ENCODE data around the gene CAVIN3.

Gene CAVIN3

GRCh38 chr11:6321961-6322362 lies 1.7 kb upstream of the CAVIN3 start:
- TF ChIP-seq, protein P1, sequence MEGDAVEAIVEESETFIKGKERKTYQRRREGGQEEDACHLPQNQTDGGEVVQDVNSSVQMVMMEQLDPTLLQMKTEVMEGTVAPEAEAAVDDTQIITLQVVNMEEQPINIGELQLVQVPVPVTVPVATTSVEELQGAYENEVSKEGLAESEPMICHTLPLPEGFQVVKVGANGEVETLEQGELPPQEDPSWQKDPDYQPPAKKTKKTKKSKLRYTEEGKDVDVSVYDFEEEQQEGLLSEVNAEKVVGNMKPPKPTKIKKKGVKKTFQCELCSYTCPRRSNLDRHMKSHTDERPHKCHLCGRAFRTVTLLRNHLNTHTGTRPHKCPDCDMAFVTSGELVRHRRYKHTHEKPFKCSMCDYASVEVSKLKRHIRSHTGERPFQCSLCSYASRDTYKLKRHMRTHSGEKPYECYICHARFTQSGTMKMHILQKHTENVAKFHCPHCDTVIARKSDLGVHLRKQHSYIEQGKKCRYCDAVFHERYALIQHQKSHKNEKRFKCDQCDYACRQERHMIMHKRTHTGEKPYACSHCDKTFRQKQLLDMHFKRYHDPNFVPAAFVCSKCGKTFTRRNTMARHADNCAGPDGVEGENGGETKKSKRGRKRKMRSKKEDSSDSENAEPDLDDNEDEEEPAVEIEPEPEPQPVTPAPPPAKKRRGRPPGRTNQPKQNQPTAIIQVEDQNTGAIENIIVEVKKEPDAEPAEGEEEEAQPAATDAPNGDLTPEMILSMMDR (IDR thresholded peaks at IDR 0.05; ENCODE audit: low read depth, low read length, missing control alignments): no peak
- H3K27me3 ChIP-seq (replicated peaks): no peaks in the 10 kb centered on the region
- H3K27ac ChIP-seq: peak overlapping the region; percentile 99
- DNase-seq: peak; percentile 11
- peaks cover 2% of the 10 kb centered on the region for H3K36me3 ChIP-seq (replicated peaks)
- in situ Hi-C loops (cut with HindIII; ENCODE audit: low pct_ligation_motif_present, low sequenced_read_pairs): no loop called here
- no peak overlapping the region for H3K4me3 ChIP-seq (ENCODE audit: low read depth, low read length)

DNA sequence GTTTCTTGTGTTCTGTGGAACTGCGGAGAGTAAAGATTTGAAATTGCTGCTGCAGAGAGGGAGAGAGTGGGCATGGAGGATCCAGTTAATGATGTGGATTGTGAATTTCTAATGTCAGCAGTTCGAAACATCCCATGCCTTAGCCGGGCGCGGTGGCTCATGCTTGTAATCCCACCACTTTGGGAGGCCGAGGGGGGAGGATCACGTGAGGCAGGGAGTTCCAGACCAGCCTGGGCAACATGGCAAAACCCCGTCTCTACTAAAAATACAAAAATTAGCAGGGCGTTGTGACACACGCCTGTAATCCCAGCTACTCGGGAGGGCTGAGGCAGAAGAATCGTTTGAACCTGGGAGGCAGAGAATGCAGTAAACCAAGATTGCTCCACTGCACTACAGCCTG lies 1.1 kb upstream of the CAVIN3 start:
- Histone ChIP-seq H3K27ac (peak overlapping the region; percentile 99), H3K4me3 (ENCODE audit: low read depth, low read length) (no peak overlapping the region), H3K36me3 (replicated peaks) (peaks cover 2% of the 10 kb centered on the region), H3K27me3 (replicated peaks) (no peaks in the 10 kb centered on the region)
- in situ Hi-C loops (cut with HindIII; ENCODE audit: low pct_ligation_motif_present, low sequenced_read_pairs): no loop called here
- no peak for DNase-seq
- TF ChIP-seq, protein P1 (IDR thresholded peaks at IDR 0.05; ENCODE audit: low read depth, low read length, missing control alignments): no peak

GRCh38 chr11:6319704-6320410 lies 444 bp downstream of the CAVIN3 start:
- TF ChIP-seq, protein P1 (IDR thresholded peaks at IDR 0.05; ENCODE audit: low read depth, low read length, missing control alignments): no peak
- Histone ChIP-seq H3K36me3 (replicated peaks) (peaks cover 2% of the 10 kb centered on the region), H3K27me3 (replicated peaks) (no peaks in the 10 kb centered on the region), H3K27ac (peak overlapping the region; percentile 99), H3K4me3 (ENCODE audit: low read depth, low read length) (peak overlapping the region; percentile 81)
- in situ Hi-C loops (cut with HindIII; ENCODE audit: low pct_ligation_motif_present, low sequenced_read_pairs): no loop called here
- DNase-seq: peak; percentile 91

- peaks cover 2% of the 10 kb centered on the region for H3K36me3 ChIP-seq (replicated peaks)
- TF ChIP-seq, protein P1 (IDR thresholded peaks at IDR 0.05; ENCODE audit: low read depth, low read length, missing control alignments): no peak
- peak overlapping the region; percentile 99 for H3K27ac ChIP-seq
- no peaks in the 10 kb centered on the region for H3K27me3 ChIP-seq (replicated peaks)
- DNase-seq: peak; percentile 18
- H3K4me3 ChIP-seq (ENCODE audit: low read depth, low read length): peak overlapping the region; percentile 81
- in situ Hi-C loops (cut with HindIII; ENCODE audit: low pct_ligation_motif_present, low sequenced_read_pairs): no loop called here
These were observed 1.1 kb downstream of the CAVIN3 start for GRCh38 chr11:6319001-6319703.

- H3K4me3 ChIP-seq (ENCODE audit: low read depth, low read length): peak overlapping the region; percentile 81
- no peak overlapping the region for H3K27ac ChIP-seq
- TF ChIP-seq, protein P1 (IDR thresholded peaks at IDR 0.05; ENCODE audit: low read depth, low read length, missing control alignments): no peak
- no peak for DNase-seq
- in situ Hi-C loops (cut with HindIII; ENCODE audit: low pct_ligation_motif_present, low sequenced_read_pairs): no loop called here
- peaks cover 2% of the 10 kb centered on the region for H3K36me3 ChIP-seq (replicated peaks)
- H3K27me3 ChIP-seq (replicated peaks): no peaks in the 10 kb centered on the region
These were observed 2.1 kb downstream of the CAVIN3 start for GRCh38 chr11:6318204-6318603.
